Endothelial cell of umbilical vein (primary cell): ENCODE results near the gene LRCOL1. TPM values are rescaled to one million over a fixed set of nuclear protein-coding genes. Genes with fewer than 3 reads are reported as not detected.

Source experiments
- BruUV-seq: library from RNA; stranded (reverse); fragments of 400-500 nt; replicated peaks from 2 replicates; lab custom pipeline; 2021; lab: Mats Ljungman, UMichigan
- CTCF ChIA-PET: fragments of 300-600, 350-600 bp; sonication (Branson Sonifier 250); formaldehyde crosslinking; loops from one replicate; lab custom pipeline; 2021; ENCODE audit warnings: antibody characterized with exemption, inconsistent platforms; lab: Charles Lee
- POLR2A ChIA-PET: fragments of 300-600, 350-600 bp; sonication (Branson Sonifier 250); formaldehyde crosslinking; loops from one replicate; lab custom pipeline; 2021; ENCODE audit warnings: antibody characterized with exemption, inconsistent platforms; lab: Charles Lee
- DNase-seq: peaks from one replicate; pipeline ENCODE4 v3.0.0-alpha.2; 2011; ENCODE audit warnings: low read depth, low spot score
- FAIRE-seq: peaks from 2 replicates; lab custom pipeline; 2011; peaks lifted over from hg19 to GRCh38; lab: Jason Lieb, UNC
- H2AFZ ChIP-seq: 2 replicates; pipeline ENCODE4 v1.6.0; 2012; ENCODE audit warnings: low read depth, low read length, control low read depth, inconsistent platforms
- H3K27ac ChIP-seq: 2 replicates; pipeline ENCODE4 v1.5.1; 2011; ENCODE audit warnings: low read depth, mild to moderate bottlenecking, control low read depth, low read length, moderate library complexity; ENCODE audit not compliant: insufficient read depth
- H3K27me3 ChIP-seq, 2 experiments: 2 replicates each; pipeline versions ENCODE4 v1.6.0 to v1.6.1; 2011; ENCODE audit warnings: low read length in 2 of 2, mixed read lengths in 1 of 2; ENCODE audit not compliant: control insufficient read depth in 2 of 2, insufficient read depth in 2 of 2
- H3K36me3 ChIP-seq, 2 experiments: 2 replicates in 1 of 2; 3 replicates in 1 of 2; pipeline ENCODE4 v1.5.1; 2011; ENCODE audit warnings: low read length in 2 of 2, mild to moderate bottlenecking in 1 of 2, moderate library complexity in 1 of 2; ENCODE audit not compliant: control insufficient read depth in 2 of 2, insufficient read depth in 2 of 2; ENCODE audit errors: extremely low read depth in 1 of 2
- H3K4me1 ChIP-seq: 3 replicates; pipeline ENCODE4 v1.5.1; 2011; ENCODE audit warnings: mild to moderate bottlenecking, low read length; ENCODE audit not compliant: control insufficient read depth, insufficient read depth; ENCODE audit errors: extremely low read depth
- H3K4me2 ChIP-seq: 2 replicates; pipeline ENCODE4 v1.6.1; 2011; ENCODE audit warnings: low read length, control low read depth, mixed read lengths; ENCODE audit not compliant: insufficient read depth
- H3K4me3 ChIP-seq, 3 experiments: fragments of 200-600 bp in 1 of 3; sonication (generic), shearing (Covaris generic) in 1 of 3; replicated peaks in 1 of 3; 2 replicates each; pipeline ENCODE4 v1.5.1; 2011 to 2016; ENCODE audit warnings: control low read depth in 3 of 3, low read length in 3 of 3, mild to moderate bottlenecking in 2 of 3, inconsistent platforms in 1 of 3, low read depth in 1 of 3, moderate library complexity in 1 of 3; ENCODE audit not compliant: insufficient read depth in 1 of 3
- H3K79me2 ChIP-seq: 2 replicates; pipeline ENCODE4 v1.6.0; 2012; ENCODE audit warnings: low read length, inconsistent platforms; ENCODE audit not compliant: control insufficient read depth, insufficient read depth
- H3K9ac ChIP-seq: replicated peaks from 2 replicates; pipeline ENCODE3; 2011; ENCODE audit warnings: low read length, control low read depth; ENCODE audit not compliant: insufficient read depth; ENCODE audit errors: extremely low read depth
- H3K9me1 ChIP-seq: replicated peaks from 3 replicates; pipeline ENCODE4 v1.6.0; 2011; ENCODE audit warnings: mild to moderate bottlenecking, low read length; ENCODE audit not compliant: control insufficient read depth, insufficient read depth; ENCODE audit errors: extremely low read depth
- H3K9me3 ChIP-seq: replicated peaks from 2 replicates; pipeline ENCODE4 v1.5.1; 2012; ENCODE audit warnings: low read length, inconsistent platforms; ENCODE audit not compliant: control insufficient read depth, insufficient read depth
- H4K20me1 ChIP-seq: replicated peaks from 2 replicates; pipeline ENCODE3; 2011; ENCODE audit warnings: mild to moderate bottlenecking, low read length; ENCODE audit not compliant: control insufficient read depth, insufficient read depth; ENCODE audit errors: extremely low read depth
- CTCF ChIP-seq, 2 donors: IDR thresholded peaks; 1 replicate in 1 of 2; 2 replicates in 1 of 2; pipeline ENCODE4 v1.5.1; 2011; ENCODE audit warnings: low read length in 2 of 2, mild to moderate bottlenecking in 2 of 2, moderate library complexity in 2 of 2, control low read depth in 1 of 2, inconsistent platforms in 1 of 2, low read depth in 1 of 2; ENCODE audit not compliant: insufficient read depth in 1 of 2; ENCODE audit errors: extremely low read depth in 1 of 2
- EZH2 ChIP-seq: IDR thresholded peaks from 2 replicates; pipeline ENCODE4 v1.6.1; 2012; ENCODE audit warnings: borderline replicate concordance, low read depth, mild to moderate bottlenecking, moderate library complexity, low read length, inconsistent platforms; ENCODE audit not compliant: severe bottlenecking
- FOS ChIP-seq: IDR thresholded peaks from 2 replicates; pipeline ENCODE4 v1.6.1; 2011; ENCODE audit warnings: mild to moderate bottlenecking, low read length, moderate library complexity, borderline replicate concordance; ENCODE audit not compliant: insufficient read depth
- GATA2 ChIP-seq: IDR thresholded peaks from 2 replicates; pipeline ENCODE4 v1.7.0; 2011; ENCODE audit warnings: low read depth, mild to moderate bottlenecking, moderate library complexity, mixed read lengths, low read length; ENCODE audit not compliant: insufficient read length, insufficient read depth
- JUN ChIP-seq: IDR thresholded peaks from 2 replicates; pipeline ENCODE4 v1.6.1; 2011; ENCODE audit warnings: borderline replicate concordance, low read depth; ENCODE audit not compliant: insufficient read length, insufficient read depth
- MAX ChIP-seq: IDR thresholded peaks from 2 replicates; pipeline ENCODE4 v1.6.1; 2011; ENCODE audit not compliant: insufficient read depth, insufficient read length
- POLR2AphosphoS5 ChIP-seq: IDR thresholded peaks from 2 replicates; pipeline ENCODE4 v1.6.1; 2012; ENCODE audit warnings: low read depth, mild to moderate bottlenecking, control low read depth, low read length, moderate library complexity; ENCODE audit not compliant: insufficient read depth
- dilution Hi-C: fragments of 300-500 bp; cut with MboI; formaldehyde crosslinking; loops from one replicate; pipeline ENCODE4 v1.15.0; 2019; ENCODE audit warnings: low sequenced_read_pairs; ENCODE audit not compliant: extremely low pct_ligation_motif_present
- intact Hi-C: fragments of 100-400 bp; cut with micrococcal nuclease; formaldehyde crosslinking; loops from one replicate; pipeline ENCODE4 v1.10.0; 2022
- polyA plus RNA-seq, 4 experiments: library from polyadenylated mRNA; depleted of rRNA in 3 of 4; stranded (reverse) in 3 of 4; unstranded in 1 of 4; fragments of >200 nt; gene quantifications; 2 replicates each; pipeline versions ENCODE4 v1.2.1 to v1.2.3, GENCODE V29; 2011 to 2012; ENCODE audit warnings: missing spikeins in 1 of 4
- total RNA-seq: library from RNA; stranded (reverse); gene quantifications from 2 replicates; pipeline ENCODE4 v1.2.3, GENCODE V29; 2021

Gene LRCOL1
- total and polyA plus RNA-seq, 2 donors (not counting 3 experiments of a cell fraction or from before 2014, with no cell fraction given): 1.2 to 1.5 TPM

GRCh38 chr12:132574271-132574996 is 35.9 kb downstream of the LRCOL1 start:
- no peak for DNase-seq
- no peak overlapping the region for H3K4me2 ChIP-seq
- no peak overlapping the region for H3K27ac ChIP-seq
- CTCF ChIA-PET: no interaction called here
- no peak for FAIRE-seq
- no peak overlapping the region for H3K4me3 ChIP-seq
- H3K36me3 ChIP-seq: peaks cover 2 to 33% of the 10 kb centered on the region in 2 experiments
- no peak for TF ChIP-seq FOS
- TF ChIP-seq EZH2: no peak
- TF ChIP-seq JUN: no peak
- TF ChIP-seq GATA2: no peak
- no peak for TF ChIP-seq MAX
- TF ChIP-seq POLR2AphosphoS5: no peak
- no peak for TF ChIP-seq CTCF (IDR thresholded peaks at IDR 0.05; ENCODE audit: extremely low read depth in 1 of 2, insufficient read depth in 1 of 2, low read depth in 1 of 2, low read length in 2 of 2)
- H3K9me1 ChIP-seq: no peaks in the 10 kb centered on the region
- H3K4me1 ChIP-seq: no peaks in the 10 kb centered on the region
- no peaks in the 10 kb centered on the region for H4K20me1 ChIP-seq
- dilution Hi-C loops: no loop called here
- H3K27me3 ChIP-seq: no peaks in the 10 kb centered on the region
- H2AFZ ChIP-seq: no peak overlapping the region
- POLR2A ChIA-PET: no interaction called here
- no peaks in the 10 kb centered on the region for H3K79me2 ChIP-seq
- intact Hi-C loops: no loop called here
- H3K9me3 ChIP-seq: no peaks in the 10 kb centered on the region
- BruUV-seq: no TSS peak
- H3K9ac ChIP-seq: no peak overlapping the region
